A204.1 (cell line): ENCODE measurements around the gene NELL2.

Source experiments
- FAIRE-seq: peaks from 2 replicates; lab custom pipeline; 2012; peaks lifted over from hg19 to GRCh38; lab: Jason Lieb, UNC

The NELL2 gene

DNA sequence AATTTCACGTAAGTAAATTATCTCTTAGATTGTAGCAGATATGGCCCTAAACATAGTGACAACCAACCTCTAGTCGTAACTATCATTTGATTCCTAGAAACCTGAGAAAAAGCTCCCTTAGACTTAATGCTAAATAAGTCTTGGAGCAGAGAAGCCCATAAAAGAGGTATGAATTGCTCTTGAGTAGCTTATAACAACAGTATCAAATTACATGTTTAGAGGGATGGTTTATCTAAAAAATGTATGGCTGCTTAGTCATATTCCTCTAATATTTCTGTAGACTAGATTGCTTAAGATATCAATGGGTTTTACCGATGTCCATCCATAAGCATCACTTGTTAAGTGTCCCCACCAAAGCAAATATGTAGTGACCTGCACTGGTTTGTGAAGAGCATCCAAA is 259.7 kb downstream of the NELL2 start:
- FAIRE-seq = no peak

DNA sequence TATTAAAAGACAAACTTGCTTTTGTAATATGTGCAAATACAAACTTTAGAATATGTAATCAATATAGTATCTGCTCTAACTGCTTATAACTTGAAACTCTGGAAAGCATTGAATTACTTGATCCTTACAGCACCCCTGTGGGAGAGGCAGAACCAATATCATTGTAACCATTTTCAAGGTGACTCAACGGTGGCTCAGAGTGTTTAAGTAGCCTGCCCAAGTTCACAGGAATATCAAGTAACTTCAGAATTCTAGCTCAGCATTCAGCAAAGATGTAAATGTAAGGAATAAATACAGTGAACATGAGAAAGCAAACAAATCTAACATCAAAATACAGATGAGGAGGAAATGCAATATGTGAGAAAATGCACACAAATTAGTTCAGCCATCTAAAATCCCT is 264.6 kb downstream of the NELL2 start:
- FAIRE-seq = no peak

DNA sequence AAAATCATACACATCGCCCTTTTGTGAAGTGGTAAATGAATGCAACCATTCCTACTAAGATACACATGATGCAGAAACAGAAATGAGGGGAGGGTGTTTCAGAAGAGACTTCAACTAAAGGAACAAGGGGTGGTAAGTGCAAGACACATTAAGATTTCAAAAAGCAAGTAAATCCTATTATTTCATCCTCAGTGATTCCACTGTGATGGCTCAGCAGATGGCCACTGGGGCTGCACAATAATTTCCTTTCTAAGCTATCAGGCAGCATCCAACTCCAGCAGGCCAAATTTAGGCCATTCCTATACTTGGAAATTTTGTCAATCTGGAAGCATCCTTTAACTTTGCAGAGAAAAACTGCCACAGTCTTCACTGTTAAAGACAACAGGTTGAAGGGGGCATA is 272.4 kb downstream of the NELL2 start:
- no peak for FAIRE-seq

DNA sequence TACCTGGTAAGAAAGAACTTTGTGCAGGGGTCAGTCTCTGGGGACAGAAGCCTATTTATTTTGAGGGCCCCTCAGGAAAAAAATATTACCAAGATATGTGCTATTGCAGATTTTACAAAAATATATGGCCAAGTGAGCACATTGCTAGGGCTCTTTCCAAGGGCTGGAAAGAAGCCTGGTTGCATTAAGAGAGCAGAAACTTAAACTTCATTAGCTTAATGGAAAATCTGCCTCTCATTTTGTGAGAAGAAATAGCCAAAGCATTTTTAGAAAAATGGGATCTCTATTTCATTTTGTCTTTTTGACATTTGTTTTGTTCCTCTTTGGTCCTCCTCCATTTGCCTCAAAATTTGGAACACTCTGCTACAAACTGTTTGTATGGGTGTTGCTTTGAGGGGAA is 283.5 kb downstream of the NELL2 start:
- no peak for FAIRE-seq

DNA sequence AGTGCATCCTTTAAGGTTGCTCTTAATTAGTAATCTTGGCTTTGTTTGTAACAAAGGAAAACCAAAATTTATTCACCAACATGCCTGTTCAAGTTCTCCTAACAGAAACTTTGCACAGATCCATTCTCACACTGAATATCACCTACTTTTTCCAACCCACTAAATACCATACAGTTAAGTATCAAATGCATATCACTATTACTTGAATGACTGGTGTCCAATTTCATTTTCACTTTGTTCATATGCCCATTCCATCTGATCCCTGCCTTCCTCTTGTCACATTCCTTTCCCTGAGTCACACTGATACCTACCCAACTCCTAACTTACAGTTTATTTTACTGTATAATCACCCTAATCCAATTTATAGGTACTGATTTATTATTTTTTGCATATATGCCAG is 286.4 kb downstream of the NELL2 start:
- FAIRE-seq = no peak

DNA sequence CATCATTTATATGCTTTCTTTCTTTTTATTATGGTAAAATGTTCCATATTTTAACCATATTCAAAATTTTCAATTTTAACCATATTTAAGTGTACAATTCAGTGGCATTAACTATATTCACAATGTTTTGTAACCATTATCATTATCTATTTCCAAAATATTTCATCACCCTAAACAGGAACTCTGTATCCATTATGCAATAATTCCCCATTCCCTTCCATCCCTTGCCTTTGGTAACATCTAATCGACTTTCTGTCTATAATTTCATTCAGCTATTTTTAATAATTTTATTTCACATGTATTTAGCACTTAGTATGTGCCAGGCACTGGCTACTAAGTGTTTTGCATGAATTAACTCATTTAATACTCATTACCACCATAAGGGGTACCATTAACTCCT is 287.5 kb downstream of the NELL2 start:
- no peak for FAIRE-seq

DNA sequence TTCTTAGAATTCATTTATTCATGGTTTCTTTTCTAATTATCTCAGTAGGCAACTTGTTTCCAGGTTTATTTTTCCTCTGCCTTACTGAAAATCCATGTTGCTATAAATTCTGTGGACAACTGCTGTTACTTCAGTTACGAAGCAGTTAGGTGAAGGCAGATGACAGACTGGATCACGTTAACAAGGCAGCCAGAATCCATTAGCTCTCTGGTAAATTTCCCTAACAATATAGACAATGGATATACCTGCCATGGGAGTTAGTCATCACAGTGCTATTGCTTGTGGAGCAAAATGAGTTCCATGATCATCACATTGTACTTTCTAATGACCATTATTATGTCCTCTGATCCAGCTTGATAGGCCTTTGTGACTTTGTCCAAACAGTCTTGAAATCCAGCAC is 291.5 kb downstream of the NELL2 start:
- FAIRE-seq = no peak

DNA sequence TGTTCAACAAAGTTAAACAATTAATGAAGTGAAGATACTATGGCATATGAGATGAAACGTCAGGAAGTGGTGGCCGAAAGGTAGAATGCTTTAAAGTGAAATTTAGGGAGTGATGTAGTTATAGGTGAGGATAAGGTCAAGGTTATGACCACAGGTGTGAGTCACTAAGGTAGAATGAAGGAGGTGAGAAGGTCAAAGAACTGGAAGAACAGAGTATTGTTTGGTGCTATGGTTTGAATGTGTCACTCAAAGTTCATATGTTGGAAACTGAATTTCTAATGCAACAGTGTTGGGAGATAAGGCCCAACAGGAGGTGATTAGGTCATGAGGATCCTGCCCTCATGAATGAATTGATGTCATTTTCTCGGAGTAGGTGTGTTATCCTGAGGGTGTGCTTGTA is 293.6 kb downstream of the NELL2 start:
- FAIRE-seq = no peak

DNA sequence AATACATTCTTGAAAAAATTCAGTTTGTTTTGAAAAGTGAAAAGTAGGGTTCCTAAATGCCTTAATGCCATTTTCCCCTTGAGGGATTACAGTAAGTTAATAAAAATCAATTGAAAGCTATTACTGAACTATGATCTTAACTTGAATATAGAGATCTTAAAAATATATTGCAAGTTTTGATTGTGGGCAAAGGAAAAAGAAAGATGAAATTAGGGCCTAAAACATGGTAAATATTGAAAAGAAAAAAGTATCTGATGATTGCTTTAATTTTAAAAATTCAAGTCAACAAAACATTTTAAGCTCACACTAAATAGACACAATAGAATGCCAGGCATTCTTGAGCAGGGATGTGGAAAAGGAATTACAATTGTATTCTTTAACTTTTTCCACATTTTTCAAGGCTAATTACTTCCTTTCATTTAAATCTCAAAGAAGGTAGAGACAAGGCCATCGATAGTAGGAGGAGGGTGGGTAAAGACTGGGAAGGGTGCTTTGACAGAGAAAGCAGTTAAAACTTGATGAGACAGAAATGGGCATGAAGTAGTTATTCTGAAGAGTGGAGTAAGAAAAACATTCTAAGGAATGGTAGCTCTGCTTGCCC is 294.4 kb downstream of the NELL2 start:
- FAIRE-seq = no peak

DNA sequence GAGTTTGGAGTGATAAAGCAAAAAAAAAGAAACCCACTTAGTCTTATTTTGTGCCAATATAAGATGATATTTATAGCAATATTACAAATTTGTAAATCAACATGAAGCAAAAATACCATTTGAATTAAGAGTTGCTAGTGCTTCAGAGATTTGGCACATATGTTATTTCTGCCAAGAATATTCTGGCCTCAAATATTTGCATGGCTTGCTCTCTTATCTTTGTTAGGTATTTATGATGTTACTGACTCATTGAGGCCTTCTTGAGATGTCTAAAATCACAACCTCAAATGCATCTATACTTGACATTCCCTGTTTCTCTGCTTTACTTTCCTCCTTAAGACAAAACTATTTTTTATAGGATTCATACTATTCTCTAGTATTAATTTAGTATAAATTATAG is 301.5 kb downstream of the NELL2 start:
- FAIRE-seq = no peak

DNA sequence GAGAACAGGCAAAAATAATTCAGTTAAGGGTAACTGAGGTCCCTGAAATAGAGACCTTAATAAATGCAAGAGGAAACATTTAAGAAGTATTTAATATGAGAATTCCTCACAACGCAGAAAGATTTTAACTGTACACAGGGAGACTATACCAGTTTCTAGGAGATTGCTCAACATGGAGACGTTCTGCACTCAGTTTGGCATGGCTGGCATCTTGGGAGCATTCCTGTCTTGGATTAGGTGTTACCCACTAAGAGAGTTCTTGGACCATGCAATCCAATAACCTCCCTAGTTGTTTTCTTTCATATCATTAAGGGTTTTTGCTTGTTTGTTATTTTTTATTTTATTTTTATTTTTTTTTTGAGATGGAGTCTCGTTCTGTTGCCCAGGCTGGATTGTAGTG is 302.4 kb downstream of the NELL2 start:
- no peak for FAIRE-seq

DNA sequence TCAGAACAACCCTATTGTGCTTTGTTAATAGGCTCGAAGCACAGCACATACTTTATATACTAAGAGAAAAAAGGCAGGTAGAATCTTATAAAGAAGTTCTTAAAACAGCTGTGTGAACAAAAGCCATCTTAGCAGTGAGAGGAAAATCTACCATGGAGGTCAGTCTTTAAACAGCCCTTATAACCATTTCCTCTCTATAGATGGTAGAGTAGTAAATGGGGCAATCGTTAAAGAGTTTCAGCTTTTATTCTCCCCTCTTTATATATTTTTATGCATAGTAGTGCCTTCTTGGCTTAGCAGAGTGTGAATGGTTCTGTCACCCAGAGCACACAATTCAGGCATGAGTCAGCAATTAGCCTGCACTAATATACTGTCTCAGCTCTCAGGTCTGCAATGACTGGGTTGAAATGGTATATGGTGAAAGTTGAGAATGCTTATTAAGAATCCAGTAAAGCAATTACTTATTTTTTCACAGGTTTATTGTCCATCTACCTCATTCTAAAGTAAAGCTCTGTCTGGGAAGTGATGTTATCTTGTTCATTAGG is 305.0 kb downstream of the NELL2 start:
- no peak for FAIRE-seq

DNA sequence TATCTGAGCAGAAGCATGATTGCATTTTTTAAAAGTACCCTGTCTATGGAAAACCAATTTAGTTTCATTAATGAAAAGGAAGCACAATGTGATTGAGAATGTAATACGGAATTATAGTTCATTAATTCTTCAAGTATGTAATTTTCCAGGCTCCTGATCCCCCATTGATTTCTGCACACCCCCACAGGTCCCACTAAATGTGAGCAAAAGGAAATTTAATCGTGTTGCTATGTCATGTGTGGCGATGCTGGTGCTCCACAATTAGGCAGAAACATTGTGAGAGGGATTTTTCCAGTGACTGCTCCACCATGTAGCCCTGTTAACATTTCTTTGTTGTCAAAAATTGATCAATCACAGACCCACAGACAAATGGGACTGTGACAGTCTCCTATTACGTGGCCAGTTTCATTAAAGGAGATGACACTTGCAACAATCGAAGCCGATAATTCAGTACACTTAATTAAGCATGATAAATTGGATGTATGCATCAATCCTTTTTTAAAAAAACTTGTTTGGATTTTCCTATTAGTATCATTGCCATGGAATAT is 306.0 kb downstream of the NELL2 start:
- FAIRE-seq = no peak

DNA sequence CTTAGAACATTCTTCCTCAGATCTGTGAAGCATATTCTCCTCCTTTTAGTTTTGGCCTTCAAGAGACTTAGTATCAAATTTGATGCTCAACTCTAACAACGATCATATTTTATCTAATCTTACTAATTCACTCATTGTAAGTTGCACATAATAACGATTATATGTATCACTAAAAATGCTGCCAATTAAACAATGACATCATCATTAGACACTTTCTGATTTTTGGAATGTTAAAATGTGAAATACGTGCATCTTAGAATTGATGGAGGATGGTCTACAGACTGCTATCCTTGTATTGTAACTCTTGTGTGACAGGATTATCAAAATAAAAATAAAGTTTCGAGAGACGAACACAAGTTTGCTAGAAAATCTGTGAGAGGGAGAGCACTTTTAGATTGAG is 311.0 kb downstream of the NELL2 start:
- no peak for FAIRE-seq

DNA sequence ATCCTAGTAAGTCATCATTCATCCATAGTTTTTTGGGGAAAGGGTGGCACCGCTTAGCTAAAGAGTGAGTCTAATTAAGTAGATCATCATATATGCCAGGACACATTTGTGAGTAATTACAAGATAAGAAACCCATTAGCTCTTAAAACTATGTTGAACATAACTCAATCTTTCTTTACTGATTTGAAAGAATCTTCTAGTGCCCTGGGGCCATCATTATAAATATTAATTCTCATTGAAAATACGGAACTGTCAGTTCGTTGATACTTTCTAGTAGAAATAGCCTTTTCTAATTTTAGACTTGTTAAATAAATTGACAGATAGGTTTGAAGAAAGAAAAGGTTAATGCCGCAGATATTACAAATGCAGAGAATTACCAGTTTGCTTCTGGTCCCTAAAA is 312.6 kb downstream of the NELL2 start:
- no peak for FAIRE-seq

DNA sequence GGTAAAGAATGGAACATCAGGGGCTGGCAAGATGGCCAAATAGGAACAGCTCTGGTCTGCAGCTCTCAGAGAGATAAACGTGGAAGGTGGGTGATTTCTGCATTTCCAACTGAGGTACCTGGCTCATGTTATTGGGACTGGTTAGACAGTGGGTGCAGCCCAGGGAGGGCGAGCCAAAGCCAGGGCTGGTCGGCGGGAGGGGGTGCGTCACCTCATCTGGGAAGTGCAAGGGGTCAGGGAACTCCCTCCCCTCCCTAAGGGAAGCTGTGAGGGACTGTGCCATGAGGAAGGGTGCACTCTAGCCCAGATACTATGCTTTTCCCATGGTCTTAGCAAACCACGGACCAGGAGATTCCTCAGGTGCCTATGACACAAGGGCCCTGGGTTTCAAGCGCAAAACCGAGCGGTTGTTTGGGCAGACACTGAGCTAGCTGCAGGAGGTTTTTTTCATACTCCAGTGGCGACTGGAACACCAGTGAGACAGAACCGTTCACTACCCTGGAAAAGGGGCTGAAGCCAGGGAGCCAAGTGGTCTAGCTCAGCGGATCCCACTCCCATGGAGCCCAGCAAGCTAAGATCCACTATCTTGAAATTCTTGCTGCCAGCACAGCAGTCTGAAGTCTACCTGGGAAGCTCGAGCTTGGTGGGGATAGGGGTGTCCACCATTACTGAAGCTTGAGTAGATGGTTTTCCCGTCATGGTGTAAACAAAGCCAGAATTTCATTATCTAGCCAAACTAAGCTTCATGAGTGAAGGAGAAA is 317.6 kb downstream of the NELL2 start:
- FAIRE-seq = no peak

DNA sequence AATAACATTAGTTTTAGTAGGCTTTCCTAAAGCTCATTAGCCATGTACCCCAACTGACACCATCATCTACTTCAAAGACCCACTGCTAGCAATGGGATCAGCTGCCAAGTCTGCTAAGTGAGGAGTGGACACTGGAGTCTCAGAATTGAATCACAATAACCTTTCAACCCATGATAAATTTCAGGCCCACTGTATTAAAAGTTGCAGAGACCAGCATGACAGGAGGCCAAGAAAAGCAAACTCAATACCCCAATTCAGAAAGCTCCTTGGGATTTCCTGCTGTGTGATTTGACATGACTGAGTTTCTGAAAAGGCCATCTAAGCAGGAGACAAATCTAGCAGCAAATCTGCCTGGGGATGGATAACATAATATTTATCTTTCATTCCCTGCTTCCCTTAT is 320.7 kb downstream of the NELL2 start:
- FAIRE-seq = no peak

DNA sequence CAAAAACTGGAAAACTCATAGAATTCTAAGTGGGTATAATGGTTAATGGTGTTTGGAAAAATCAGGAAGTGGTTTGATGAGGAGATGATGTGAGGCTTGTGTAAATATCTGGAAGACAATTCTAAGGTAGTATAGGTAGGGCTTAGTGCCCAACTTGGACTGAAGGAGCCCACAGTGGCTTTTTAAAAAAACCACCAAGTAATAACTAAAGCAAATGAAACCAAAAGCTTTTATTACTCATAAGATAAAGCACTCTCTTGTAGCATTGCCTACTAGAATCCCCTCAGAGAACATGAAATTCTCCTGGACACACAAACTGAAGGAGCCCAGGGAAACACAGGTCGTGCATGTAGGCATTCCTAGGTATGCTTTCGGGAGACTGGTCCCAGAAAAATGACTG is 324.5 kb downstream of the NELL2 start:
- FAIRE-seq = no peak

DNA sequence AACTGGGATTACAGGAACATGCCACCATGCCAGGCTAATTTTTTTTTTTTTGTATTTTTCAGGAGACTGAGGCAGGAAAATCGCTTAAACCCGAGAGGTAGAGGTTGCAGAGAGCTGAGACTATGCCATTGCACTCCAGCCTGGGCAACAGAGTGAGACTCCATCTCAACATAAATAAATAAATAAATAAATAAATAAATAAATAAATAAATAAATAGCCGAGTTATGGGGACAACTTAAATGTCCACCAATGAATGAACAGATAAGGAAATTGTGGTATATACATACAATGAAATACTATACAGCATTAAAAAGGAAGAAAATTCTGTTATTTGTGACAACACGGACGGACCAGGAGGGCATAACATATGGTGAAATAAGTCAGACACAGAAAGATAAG is 325.7 kb downstream of the NELL2 start:
- FAIRE-seq = no peak

DNA sequence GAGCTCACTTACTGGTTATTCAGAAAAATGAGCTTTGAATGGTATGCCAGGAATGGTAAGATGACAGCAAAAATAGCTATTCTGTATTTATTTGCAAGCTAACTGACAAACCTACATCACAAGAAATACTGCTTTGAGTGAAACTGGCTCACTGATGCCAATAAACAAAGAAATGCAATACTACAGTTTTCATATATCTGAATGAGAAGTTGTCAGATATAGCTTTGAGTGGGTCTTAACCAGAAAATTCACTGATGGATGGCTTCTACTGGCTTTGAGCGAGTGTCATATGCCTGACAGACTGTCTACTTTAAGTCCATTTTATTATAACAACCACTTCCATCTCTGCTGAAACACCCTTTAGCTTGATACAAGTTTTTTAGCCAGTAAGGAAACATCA is 330.1 kb downstream of the NELL2 start:
- no peak for FAIRE-seq

DNA sequence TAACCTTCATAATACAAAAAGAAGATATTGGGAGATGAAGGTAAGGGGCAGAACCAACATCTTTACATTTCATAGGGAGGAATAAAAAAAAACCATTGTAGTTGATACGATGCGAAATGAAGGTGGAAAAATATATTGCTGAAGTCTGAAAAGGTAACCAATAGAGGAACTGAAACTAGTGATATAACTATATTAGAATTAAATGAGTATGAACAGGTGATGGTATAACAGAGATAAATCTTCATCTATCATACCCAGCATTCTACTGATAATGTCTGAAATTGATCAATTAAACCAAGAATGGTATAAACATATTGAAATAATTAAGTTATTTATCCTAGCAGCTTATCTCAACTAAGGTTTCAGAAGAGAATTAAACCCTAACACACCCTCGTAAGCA is 332.1 kb downstream of the NELL2 start:
- no peak for FAIRE-seq

DNA sequence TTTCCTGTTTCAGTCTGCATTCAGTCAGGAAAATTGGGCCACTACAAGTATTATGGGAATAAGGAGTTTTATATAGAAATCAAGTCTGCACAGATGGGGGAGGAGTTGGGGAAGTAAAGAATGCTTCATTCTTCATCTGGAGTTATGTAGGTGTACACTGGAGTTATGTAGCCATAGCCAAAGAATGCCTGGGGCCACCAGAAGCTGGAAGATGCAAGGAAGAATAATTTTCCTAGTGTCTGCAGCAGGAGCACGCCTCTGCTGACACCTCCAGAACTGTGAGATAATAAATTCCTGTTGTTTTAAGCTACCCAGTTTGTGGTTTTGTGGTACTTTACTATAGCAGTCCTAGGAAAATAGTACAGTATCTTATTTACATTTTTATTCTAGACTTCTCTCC is 333.4 kb downstream of the NELL2 start:
- FAIRE-seq = no peak

DNA sequence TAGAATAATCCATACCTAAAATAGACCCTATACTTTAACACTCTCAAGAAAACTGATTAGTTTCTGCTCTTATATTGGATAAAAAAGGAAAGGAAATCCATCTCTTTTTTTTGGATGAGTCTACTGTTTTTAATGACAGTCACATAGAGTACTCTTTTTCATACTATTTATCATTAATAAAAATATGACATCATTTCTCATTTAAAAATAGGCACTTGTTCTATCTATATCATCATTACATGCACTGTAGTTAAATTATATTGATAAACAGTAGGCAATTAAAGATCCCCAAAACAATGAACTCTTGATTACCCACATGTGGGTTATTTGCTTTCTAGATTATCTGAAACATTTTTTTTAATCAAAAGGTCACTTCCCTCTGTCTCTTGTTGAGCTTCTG is 338.8 kb downstream of the NELL2 start:
- FAIRE-seq = no peak

DNA sequence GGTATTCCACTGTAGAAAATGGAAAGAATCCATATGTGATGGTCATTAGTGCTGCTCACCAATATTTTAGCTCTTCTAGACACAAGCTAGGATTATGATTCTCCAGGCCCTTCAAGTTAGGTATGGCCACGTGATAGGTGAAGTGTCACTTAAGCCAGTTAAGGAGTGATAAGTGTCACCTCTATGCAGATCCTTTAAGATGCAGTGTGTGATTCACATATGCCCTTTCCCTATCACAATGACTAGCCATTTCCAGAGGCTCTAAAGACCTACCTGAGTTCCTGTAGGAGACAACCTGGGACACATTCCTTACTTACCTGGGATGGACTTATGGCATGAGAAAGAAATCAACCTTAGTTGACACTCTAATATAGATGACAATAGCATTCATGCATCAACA is 343.2 kb downstream of the NELL2 start:
- no peak for FAIRE-seq
